ENCODE results near the gene SNTA1. TPM values are rescaled to one million over a fixed set of nuclear protein-coding genes. Genes with fewer than 3 reads are reported as not detected.

SNTA1 gene
- total and polyA plus RNA-seq, 9 of the 15 experiments (the other 6 are each of a cell fraction or from before 2014, with no cell fraction given) = 1.2 to 40.8 (median 20.3) TPM

GRCh38 chr20:33401184-33401920 is 42.2 kb downstream of the SNTA1 start, which contains the start of gene CDK5RAP1 (continued):
- TF ChIP-seq, protein P1, sequence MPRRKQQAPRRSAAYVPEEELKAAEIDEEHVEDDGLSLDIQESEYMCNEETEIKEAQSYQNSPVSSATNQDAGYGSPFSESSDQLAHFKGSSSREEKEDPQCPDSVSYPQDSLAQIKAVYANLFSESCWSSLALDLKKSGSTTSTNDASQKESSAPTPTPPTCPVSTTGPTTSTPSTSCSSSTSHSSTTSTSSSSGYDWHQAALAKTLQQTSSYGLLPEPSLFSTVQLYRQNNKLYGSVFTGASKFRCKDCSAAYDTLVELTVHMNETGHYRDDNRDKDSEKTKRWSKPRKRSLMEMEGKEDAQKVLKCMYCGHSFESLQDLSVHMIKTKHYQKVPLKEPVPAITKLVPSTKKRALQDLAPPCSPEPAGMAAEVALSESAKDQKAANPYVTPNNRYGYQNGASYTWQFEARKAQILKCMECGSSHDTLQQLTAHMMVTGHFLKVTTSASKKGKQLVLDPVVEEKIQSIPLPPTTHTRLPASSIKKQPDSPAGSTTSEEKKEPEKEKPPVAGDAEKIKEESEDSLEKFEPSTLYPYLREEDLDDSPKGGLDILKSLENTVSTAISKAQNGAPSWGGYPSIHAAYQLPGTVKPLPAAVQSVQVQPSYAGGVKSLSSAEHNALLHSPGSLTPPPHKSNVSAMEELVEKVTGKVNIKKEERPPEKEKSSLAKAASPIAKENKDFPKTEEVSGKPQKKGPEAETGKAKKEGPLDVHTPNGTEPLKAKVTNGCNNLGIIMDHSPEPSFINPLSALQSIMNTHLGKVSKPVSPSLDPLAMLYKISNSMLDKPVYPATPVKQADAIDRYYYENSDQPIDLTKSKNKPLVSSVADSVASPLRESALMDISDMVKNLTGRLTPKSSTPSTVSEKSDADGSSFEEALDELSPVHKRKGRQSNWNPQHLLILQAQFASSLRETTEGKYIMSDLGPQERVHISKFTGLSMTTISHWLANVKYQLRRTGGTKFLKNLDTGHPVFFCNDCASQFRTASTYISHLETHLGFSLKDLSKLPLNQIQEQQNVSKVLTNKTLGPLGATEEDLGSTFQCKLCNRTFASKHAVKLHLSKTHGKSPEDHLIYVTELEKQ (CRISPR knock-in tag; IDR thresholded peaks at IDR 0.05) = 0 out of 2 replicates have a peak, but pooled peaks have one; percentile 33
- TF ChIP-seq EP300 (IDR thresholded peaks at IDR 0.05; ENCODE audit: low read length) = peak; percentile 20; the same call in 1 of the 2 replicates
- no peak for TF ChIP-seq PTTG1 (tag; IDR thresholded peaks at IDR 0.05; ENCODE audit: low read depth)
- no peak for TF ChIP-seq ZNF766 (CRISPR knock-in tag; conservative IDR thresholded peaks at IDR 0.05)
- TF ChIP-seq, protein P2, sequence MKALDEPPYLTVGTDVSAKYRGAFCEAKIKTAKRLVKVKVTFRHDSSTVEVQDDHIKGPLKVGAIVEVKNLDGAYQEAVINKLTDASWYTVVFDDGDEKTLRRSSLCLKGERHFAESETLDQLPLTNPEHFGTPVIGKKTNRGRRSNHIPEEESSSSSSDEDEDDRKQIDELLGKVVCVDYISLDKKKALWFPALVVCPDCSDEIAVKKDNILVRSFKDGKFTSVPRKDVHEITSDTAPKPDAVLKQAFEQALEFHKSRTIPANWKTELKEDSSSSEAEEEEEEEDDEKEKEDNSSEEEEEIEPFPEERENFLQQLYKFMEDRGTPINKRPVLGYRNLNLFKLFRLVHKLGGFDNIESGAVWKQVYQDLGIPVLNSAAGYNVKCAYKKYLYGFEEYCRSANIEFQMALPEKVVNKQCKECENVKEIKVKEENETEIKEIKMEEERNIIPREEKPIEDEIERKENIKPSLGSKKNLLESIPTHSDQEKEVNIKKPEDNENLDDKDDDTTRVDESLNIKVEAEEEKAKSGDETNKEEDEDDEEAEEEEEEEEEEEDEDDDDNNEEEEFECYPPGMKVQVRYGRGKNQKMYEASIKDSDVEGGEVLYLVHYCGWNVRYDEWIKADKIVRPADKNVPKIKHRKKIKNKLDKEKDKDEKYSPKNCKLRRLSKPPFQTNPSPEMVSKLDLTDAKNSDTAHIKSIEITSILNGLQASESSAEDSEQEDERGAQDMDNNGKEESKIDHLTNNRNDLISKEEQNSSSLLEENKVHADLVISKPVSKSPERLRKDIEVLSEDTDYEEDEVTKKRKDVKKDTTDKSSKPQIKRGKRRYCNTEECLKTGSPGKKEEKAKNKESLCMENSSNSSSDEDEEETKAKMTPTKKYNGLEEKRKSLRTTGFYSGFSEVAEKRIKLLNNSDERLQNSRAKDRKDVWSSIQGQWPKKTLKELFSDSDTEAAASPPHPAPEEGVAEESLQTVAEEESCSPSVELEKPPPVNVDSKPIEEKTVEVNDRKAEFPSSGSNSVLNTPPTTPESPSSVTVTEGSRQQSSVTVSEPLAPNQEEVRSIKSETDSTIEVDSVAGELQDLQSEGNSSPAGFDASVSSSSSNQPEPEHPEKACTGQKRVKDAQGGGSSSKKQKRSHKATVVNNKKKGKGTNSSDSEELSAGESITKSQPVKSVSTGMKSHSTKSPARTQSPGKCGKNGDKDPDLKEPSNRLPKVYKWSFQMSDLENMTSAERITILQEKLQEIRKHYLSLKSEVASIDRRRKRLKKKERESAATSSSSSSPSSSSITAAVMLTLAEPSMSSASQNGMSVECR (CRISPR knock-in tag; IDR thresholded peaks at IDR 0.05) = no peak; the same call in 1 of the 2 replicates
- TF ChIP-seq NR2F6 (CRISPR knock-in tag; IDR thresholded peaks at IDR 0.05) = no peak
- TF ChIP-seq GTF2A2 (tag; IDR thresholded peaks at IDR 0.05) = peak; percentile 45; the same call in 1 of the 2 replicates
- TF ChIP-seq SMAD2 (IDR thresholded peaks at IDR 0.05; ENCODE audit: low read depth, low read length) = no peak
- no peak for TF ChIP-seq ZC3H4 (CRISPR knock-in tag; IDR thresholded peaks at IDR 0.05; ENCODE audit: borderline replicate concordance)
- TF ChIP-seq ZNF280A (IDR thresholded peaks at IDR 0.05; ENCODE audit: low read depth, partially characterized antibody) = no peak
- TF ChIP-seq KLF16 (IDR thresholded peaks at IDR 0.05) = no peak
- peak; percentile 11 to 82 (median 66) for TF ChIP-seq YY1 (IDR thresholded peaks at IDR 0.05; ENCODE audit: borderline replicate concordance in 1 of 3, control insufficient read depth in 1 of 3, extremely low read depth in 1 of 3, insufficient read depth in 3 of 3, insufficient read length in 1 of 3, insufficient replicate concordance in 2 of 3, low read depth in 1 of 3, low read length in 2 of 3)
- peak; percentile 74 to 89 for TF ChIP-seq SIN3A (IDR thresholded peaks at IDR 0.05; ENCODE audit: borderline replicate concordance in 2 of 2, control insufficient read depth in 1 of 2, low read depth in 2 of 2, low read length in 2 of 2)
- no peak for TF ChIP-seq ZNF253 (CRISPR knock-in tag; conservative IDR thresholded peaks at IDR 0.05)
